ENCODE results near the gene CNGA3. TPM values are rescaled to one million over a fixed set of nuclear protein-coding genes. Genes with fewer than 3 reads are reported as not detected.

The CNGA3 gene
- total and polyA plus RNA-seq, 2 of the 8 experiments (the other 6 are each of a cell fraction or from before 2014, with no cell fraction given) = 0.02 TPM; not detected in 1

DNA sequence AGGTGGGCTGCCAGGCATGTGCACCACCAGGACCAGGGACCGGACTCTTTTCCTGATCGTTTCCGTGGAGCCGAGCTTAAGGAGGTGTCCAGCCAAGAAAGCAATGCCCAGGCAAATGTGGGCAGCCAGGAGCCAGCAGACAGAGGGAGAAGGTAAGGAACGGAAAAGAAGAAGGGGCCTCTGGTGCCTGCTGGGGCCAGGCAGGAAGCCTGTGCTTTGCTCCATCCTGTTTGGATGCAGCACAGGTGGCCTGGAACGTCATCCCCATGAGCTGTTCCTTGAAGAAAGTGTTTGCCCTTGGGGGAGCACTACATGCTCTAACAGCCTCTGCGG lies 33.9 kb downstream of the CNGA3 start:
- Histone ChIP-seq H2AFZ (ENCODE audit: low read length) (no peak overlapping the region), H3K4me2 (ENCODE audit: insufficient read depth in 1 of 2, low read depth in 2 of 2, low read length in 2 of 2) (no peak overlapping the region), H3K79me2 (ENCODE audit: control insufficient read depth in 1 of 2, insufficient read depth in 2 of 2, low read length in 2 of 2) (no peaks in the 10 kb centered on the region), H3K4me1 (replicated peaks in 1 of 4; ENCODE audit: control insufficient read depth in 3 of 4, insufficient read depth in 4 of 4, low read length in 3 of 4) (peaks cover 0 to 5% (median 2%) of the 10 kb centered on the region in 4 experiments; a peak in 3 of 7 replicates), H2BK15ac (ENCODE audit: low read length) (no peak overlapping the region), H3K23me2 (ENCODE audit: low read depth, low read length) (no peaks in the 10 kb centered on the region), H3K79me1 (ENCODE audit: low read depth, low read length) (no peaks in the 10 kb centered on the region), H3K27me3 (replicated peaks in 1 of 4; ENCODE audit: control insufficient read depth in 3 of 4, extremely low read depth in 1 of 4, insufficient read depth in 3 of 4, low read length in 3 of 4) (no peaks in the 10 kb centered on the region), H3K27ac (ENCODE audit: low read depth, low read length) (no peak overlapping the region), H4K5ac (ENCODE audit: insufficient read length, low read depth, low read length) (no peak overlapping the region), H2BK5ac (ENCODE audit: low read depth, low read length) (no peak overlapping the region), H3K4me3 (ENCODE audit: extremely low read depth in 1 of 4, insufficient read depth in 2 of 4, low read depth in 3 of 4, low read length in 4 of 4) (no peak overlapping the region), H3K18ac (ENCODE audit: extremely low read depth, low read length) (no peak overlapping the region), H2BK12ac (ENCODE audit: low read depth, low read length) (no peak overlapping the region), H3K9ac (replicated peaks in 1 of 4; ENCODE audit: extremely low read depth in 1 of 4, low read depth in 3 of 4, low read length in 3 of 4) (no peak overlapping the region), H3K9me3 (ENCODE audit: insufficient read depth in 2 of 2, low read depth in 1 of 2, low read length in 1 of 2) (no peaks in the 10 kb centered on the region), H2BK20ac (ENCODE audit: low read length) (no peak overlapping the region), H3K23ac (ENCODE audit: insufficient read length) (no peak overlapping the region), H3K56ac (replicated peaks; ENCODE audit: insufficient read length, low read depth, low read length) (no peak overlapping the region), H3K36me3 (ENCODE audit: control insufficient read depth in 2 of 4, insufficient read depth in 4 of 4, low read length in 3 of 4) (no peaks in the 10 kb centered on the region), H3K14ac (ENCODE audit: insufficient read length) (no peak overlapping the region), H2BK120ac (replicated peaks; ENCODE audit: low read depth, low read length) (no peak overlapping the region), H2AK5ac (ENCODE audit: low read depth, low read length) (no peak overlapping the region), H4K91ac (replicated peaks; ENCODE audit: insufficient read length, low read length) (no peak overlapping the region), H4K20me1 (replicated peaks in 1 of 2; ENCODE audit: control insufficient read depth in 1 of 2, insufficient read depth in 2 of 2, low read length in 2 of 2) (no peaks in the 10 kb centered on the region), H3K4ac (replicated peaks; ENCODE audit: insufficient read length, low read depth, low read length) (no peak overlapping the region), H4K8ac (ENCODE audit: extremely low read depth, insufficient read depth, low read length) (no peak overlapping the region)
- no peak for DNase-seq (ENCODE audit: low read depth in 1 of 2, low spot score in 2 of 2)
- WGBS, 2 experiments (ENCODE audit: extremely low coverage in 1 of 2, insufficient coverage in 1 of 2, insufficient read length in 1 of 2, insufficient replicate concordance in 2 of 2, low coverage in 1 of 2, low lambda C conversion rate in 2 of 2, missing lambda C conversion rate in 1 of 2) = 85% methylated on average over 7 of the region's 7 CpGs; no CpG with 5 or more reads in 1 of the 2 experiments
- no peak for FAIRE-seq
- ChIA-PET CTCF (ENCODE audit: partially characterized antibody) (interaction anchor here (0.6 to 2.6 kb wide), 4 partner anchors 111 to 759 kb away, joined by 3 to 8 read pairs (median 4); no protein-coding TSS in a partner anchor), POLR2A (ENCODE audit: partially characterized antibody) (no interaction called here)
- TF ChIP-seq, protein P1, sequence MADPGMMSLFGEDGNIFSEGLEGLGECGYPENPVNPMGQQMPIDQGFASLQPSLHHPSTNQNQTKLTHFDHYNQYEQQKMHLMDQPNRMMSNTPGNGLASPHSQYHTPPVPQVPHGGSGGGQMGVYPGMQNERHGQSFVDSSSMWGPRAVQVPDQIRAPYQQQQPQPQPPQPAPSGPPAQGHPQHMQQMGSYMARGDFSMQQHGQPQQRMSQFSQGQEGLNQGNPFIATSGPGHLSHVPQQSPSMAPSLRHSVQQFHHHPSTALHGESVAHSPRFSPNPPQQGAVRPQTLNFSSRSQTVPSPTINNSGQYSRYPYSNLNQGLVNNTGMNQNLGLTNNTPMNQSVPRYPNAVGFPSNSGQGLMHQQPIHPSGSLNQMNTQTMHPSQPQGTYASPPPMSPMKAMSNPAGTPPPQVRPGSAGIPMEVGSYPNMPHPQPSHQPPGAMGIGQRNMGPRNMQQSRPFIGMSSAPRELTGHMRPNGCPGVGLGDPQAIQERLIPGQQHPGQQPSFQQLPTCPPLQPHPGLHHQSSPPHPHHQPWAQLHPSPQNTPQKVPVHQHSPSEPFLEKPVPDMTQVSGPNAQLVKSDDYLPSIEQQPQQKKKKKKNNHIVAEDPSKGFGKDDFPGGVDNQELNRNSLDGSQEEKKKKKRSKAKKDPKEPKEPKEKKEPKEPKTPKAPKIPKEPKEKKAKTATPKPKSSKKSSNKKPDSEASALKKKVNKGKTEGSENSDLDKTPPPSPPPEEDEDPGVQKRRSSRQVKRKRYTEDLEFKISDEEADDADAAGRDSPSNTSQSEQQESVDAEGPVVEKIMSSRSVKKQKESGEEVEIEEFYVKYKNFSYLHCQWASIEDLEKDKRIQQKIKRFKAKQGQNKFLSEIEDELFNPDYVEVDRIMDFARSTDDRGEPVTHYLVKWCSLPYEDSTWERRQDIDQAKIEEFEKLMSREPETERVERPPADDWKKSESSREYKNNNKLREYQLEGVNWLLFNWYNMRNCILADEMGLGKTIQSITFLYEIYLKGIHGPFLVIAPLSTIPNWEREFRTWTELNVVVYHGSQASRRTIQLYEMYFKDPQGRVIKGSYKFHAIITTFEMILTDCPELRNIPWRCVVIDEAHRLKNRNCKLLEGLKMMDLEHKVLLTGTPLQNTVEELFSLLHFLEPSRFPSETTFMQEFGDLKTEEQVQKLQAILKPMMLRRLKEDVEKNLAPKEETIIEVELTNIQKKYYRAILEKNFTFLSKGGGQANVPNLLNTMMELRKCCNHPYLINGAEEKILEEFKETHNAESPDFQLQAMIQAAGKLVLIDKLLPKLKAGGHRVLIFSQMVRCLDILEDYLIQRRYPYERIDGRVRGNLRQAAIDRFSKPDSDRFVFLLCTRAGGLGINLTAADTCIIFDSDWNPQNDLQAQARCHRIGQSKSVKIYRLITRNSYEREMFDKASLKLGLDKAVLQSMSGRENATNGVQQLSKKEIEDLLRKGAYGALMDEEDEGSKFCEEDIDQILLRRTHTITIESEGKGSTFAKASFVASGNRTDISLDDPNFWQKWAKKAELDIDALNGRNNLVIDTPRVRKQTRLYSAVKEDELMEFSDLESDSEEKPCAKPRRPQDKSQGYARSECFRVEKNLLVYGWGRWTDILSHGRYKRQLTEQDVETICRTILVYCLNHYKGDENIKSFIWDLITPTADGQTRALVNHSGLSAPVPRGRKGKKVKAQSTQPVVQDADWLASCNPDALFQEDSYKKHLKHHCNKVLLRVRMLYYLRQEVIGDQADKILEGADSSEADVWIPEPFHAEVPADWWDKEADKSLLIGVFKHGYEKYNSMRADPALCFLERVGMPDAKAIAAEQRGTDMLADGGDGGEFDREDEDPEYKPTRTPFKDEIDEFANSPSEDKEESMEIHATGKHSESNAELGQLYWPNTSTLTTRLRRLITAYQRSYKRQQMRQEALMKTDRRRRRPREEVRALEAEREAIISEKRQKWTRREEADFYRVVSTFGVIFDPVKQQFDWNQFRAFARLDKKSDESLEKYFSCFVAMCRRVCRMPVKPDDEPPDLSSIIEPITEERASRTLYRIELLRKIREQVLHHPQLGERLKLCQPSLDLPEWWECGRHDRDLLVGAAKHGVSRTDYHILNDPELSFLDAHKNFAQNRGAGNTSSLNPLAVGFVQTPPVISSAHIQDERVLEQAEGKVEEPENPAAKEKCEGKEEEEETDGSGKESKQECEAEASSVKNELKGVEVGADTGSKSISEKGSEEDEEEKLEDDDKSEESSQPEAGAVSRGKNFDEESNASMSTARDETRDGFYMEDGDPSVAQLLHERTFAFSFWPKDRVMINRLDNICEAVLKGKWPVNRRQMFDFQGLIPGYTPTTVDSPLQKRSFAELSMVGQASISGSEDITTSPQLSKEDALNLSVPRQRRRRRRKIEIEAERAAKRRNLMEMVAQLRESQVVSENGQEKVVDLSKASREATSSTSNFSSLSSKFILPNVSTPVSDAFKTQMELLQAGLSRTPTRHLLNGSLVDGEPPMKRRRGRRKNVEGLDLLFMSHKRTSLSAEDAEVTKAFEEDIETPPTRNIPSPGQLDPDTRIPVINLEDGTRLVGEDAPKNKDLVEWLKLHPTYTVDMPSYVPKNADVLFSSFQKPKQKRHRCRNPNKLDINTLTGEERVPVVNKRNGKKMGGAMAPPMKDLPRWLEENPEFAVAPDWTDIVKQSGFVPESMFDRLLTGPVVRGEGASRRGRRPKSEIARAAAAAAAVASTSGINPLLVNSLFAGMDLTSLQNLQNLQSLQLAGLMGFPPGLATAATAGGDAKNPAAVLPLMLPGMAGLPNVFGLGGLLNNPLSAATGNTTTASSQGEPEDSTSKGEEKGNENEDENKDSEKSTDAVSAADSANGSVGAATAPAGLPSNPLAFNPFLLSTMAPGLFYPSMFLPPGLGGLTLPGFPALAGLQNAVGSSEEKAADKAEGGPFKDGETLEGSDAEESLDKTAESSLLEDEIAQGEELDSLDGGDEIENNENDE (IDR thresholded peaks at IDR 0.05; ENCODE audit: insufficient replicate concordance, low read length) = no peak
